Thoracic aorta (tissue), 2 donors: ENCODE measurements around the gene DCDC2. TPM values are rescaled to one million over a fixed set of nuclear protein-coding genes. Genes with fewer than 3 reads are reported as not detected.

Source experiments
- ATAC-seq: fragments of 150-250 bp; one replicate; pipeline ENCODE4 v1.8.0; 2017; ENCODE audit warnings: low read depth; ENCODE audit not compliant: insufficient number of reproducible peaks, low FRiP score
- DNase-seq: peaks from one replicate; pipeline ENCODE4 v3.0.0-alpha.2; 2020; ENCODE audit warnings: low spot score
- H3K27ac ChIP-seq, 2 donors: fragments of 200-600 bp; sonication (generic); 1 replicate in 1 of 2; 2 replicates in 1 of 2; pipeline ENCODE4 v1.5.1; 2016; ENCODE audit warnings: mild to moderate bottlenecking in 2 of 2, moderate library complexity in 2 of 2
- H3K27me3 ChIP-seq: fragments of 200-600 bp; sonication (generic); replicated peaks from 2 replicates; pipeline ENCODE4 v1.6.0; 2016; ENCODE audit warnings: mild to moderate bottlenecking; ENCODE audit not compliant: insufficient read depth
- H3K36me3 ChIP-seq: fragments of 200-600 bp; sonication (generic); one replicate; pipeline ENCODE4 v1.5.1; 2016
- H3K4me1 ChIP-seq, 2 donors: fragments of 200-600 bp; sonication (generic); 1 replicate in 1 of 2; 2 replicates in 1 of 2; pipeline versions ENCODE4 v1.5.1 to v1.6.0; 2016; ENCODE audit warnings: low read depth in 2 of 2, mild to moderate bottlenecking in 1 of 2; ENCODE audit not compliant: control insufficient read depth in 1 of 2
- H3K4me3 ChIP-seq: fragments of 200-600 bp; sonication (generic); 2 replicates; pipeline ENCODE4 v1.5.1; 2016; ENCODE audit warnings: mild to moderate bottlenecking
- H3K9me3 ChIP-seq: fragments of 200-600 bp; sonication (generic); 2 replicates; pipeline ENCODE4 v1.5.1; 2016
- CTCF ChIP-seq: fragments of 200-600 bp; sonication (generic); IDR thresholded peaks from one replicate; pipeline ENCODE4 v1.5.1; 2019; ENCODE audit warnings: antibody characterized with exemption
- total RNA-seq, 2 donors: library from RNA; depleted of rRNA; stranded (reverse); fragments of >200 nt; gene quantifications; one replicate each; pipeline versions ENCODE4 v1.1.0 to v1.2.3, GENCODE V29; 2016

Gene DCDC2
- total RNA-seq, 2 donors from 2014 or later, result not detected

DNA sequence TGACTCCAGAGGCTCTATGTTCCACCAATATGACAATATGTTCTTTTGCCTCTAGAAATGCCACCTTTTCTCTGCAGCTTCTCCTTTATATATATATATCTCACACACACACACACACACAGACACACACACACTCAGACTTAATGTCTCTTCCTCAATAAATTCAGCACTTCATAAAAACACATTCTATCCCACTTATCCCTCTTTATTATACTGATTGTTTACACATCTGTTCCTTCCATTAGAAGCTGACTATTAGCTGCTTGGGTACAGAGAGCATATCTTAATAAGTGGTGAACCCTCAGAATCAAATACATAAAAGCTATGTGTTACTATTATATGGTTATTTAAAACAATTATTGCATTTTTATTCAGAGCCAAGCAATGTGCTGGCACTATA, 208.6 kb downstream of the DCDC2 start:
- H3K4me1 ChIP-seq, result no peaks in the 10 kb centered on the region
- no peak overlapping the region for H3K27ac ChIP-seq
- ATAC-seq, result no peak
- H3K36me3 ChIP-seq, result no peaks in the 10 kb centered on the region
- TF ChIP-seq CTCF, result no peak
- H3K27me3 ChIP-seq, result no peaks in the 10 kb centered on the region
- no peaks in the 10 kb centered on the region for H3K9me3 ChIP-seq
- H3K4me3 ChIP-seq, result no peak overlapping the region
- DNase-seq, result no peak

- H3K9me3 ChIP-seq, result no peaks in the 10 kb centered on the region
- no peak for ATAC-seq
Observed at GRCh38 chr6:24148684-24149083, 209.2 kb downstream of the DCDC2 start.

DNA sequence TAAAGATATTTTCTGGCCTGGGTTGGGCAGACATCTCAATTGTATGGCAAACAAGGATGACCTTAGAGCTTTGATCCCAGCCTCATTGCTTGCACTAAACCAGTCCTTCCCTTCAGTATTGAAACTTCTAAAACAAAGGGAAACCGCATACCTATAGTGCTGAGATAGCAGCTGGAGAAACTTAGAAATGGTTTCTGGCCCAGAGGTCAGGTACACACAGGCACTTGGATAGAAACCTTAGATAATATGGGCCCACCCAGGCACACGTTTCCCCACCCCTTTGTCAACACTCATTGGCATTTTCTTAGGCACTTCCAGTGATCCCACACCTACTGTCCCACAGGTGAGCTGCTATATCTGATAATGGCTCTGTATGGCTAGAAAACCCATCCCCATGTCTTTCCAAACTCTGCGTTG, 209.7 kb downstream of the DCDC2 start:
- Histone ChIP-seq H3K27ac (no peak overlapping the region), H3K4me3 (no peak overlapping the region), H3K9me3 (no peaks in the 10 kb centered on the region), H3K27me3 (no peaks in the 10 kb centered on the region), H3K36me3 (no peaks in the 10 kb centered on the region), H3K4me1 (no peaks in the 10 kb centered on the region)
- DNase-seq, result no peak
- no peak for TF ChIP-seq CTCF
- no peak for ATAC-seq

More at GRCh38 chr6:24148684-24149083, 209.2 kb downstream of the DCDC2 start:
- Histone ChIP-seq H3K4me3 (no peak overlapping the region), H3K27me3 (no peaks in the 10 kb centered on the region), H3K27ac (no peak overlapping the region), H3K36me3 (no peaks in the 10 kb centered on the region), H3K4me1 (no peaks in the 10 kb centered on the region)
- DNase-seq, result no peak
- no peak for TF ChIP-seq CTCF

GRCh38 chr6:24147511-24148153, 210.2 kb downstream of the DCDC2 start:
- Histone ChIP-seq H3K9me3 (no peaks in the 10 kb centered on the region), H3K27me3 (no peaks in the 10 kb centered on the region), H3K27ac (no peak overlapping the region), H3K4me1 (no peaks in the 10 kb centered on the region), H3K4me3 (no peak overlapping the region), H3K36me3 (no peaks in the 10 kb centered on the region)
- TF ChIP-seq CTCF, result no peak
- ATAC-seq (no peak), DNase-seq (no peak)

- Histone ChIP-seq H3K27ac (no peak overlapping the region), H3K27me3 (no peaks in the 10 kb centered on the region), H3K9me3 (no peaks in the 10 kb centered on the region), H3K4me3 (no peak overlapping the region), H3K36me3 (no peaks in the 10 kb centered on the region), H3K4me1 (no peaks in the 10 kb centered on the region)
- DNase-seq, result no peak
- no peak for TF ChIP-seq CTCF
- no peak for ATAC-seq
Observed at GRCh38 chr6:24146871-24147270, 211.0 kb downstream of the DCDC2 start.
